H1 (cell line): Measurements from ENCODE around the gene FAM120A. TPM values are rescaled to one million over a fixed set of nuclear protein-coding genes. Genes with fewer than 3 reads are reported as not detected.

Experiments
- CTCF ChIA-PET: fragments of 300-600 bp; sonication (Branson Sonifier 250); formaldehyde crosslinking; loops from one replicate; lab custom pipeline; 2021; ENCODE audit not compliant: partially characterized antibody; lab: Charles Lee
- POLR2A ChIA-PET: fragments of 300-600 bp; sonication (Branson Sonifier 250); formaldehyde crosslinking; loops from one replicate; lab custom pipeline; 2021; ENCODE audit warnings: inconsistent platforms; ENCODE audit not compliant: partially characterized antibody; lab: Charles Lee
- DNase-seq, 2 experiments: peaks; one replicate each; pipeline versions ENCODE4 v3.0.0 to v3.0.0-alpha.2; 2010 to 2022; ENCODE audit warnings: low spot score in 2 of 2, low read depth in 1 of 2, mixed read lengths in 1 of 2
- FAIRE-seq: peaks from 2 replicates; lab custom pipeline; 2011; peaks lifted over from hg19 to GRCh38; lab: Jason Lieb, UNC
- H2AFZ ChIP-seq: 2 replicates; pipeline ENCODE4 v1.8.1; 2012; ENCODE audit warnings: low read length, inconsistent platforms
- H2AK5ac ChIP-seq: 2 replicates; pipeline ENCODE4 v1.6.1; 2013; ENCODE audit warnings: low read depth, low read length
- H2BK120ac ChIP-seq: replicated peaks from 2 replicates; pipeline ENCODE3; 2013; ENCODE audit warnings: low read depth, low read length, inconsistent platforms
- H2BK12ac ChIP-seq: 2 replicates; pipeline ENCODE4 v1.6.1; 2013; ENCODE audit warnings: low read depth, low read length
- H2BK15ac ChIP-seq: 2 replicates; pipeline ENCODE4 v1.6.1; 2013; ENCODE audit warnings: low read length
- H2BK20ac ChIP-seq: 2 replicates; pipeline ENCODE4 v1.6.1; 2013; ENCODE audit warnings: low read length
- H2BK5ac ChIP-seq: 2 replicates; pipeline ENCODE4 v1.6.1; 2013; ENCODE audit warnings: low read depth, low read length
- H3K14ac ChIP-seq: 2 replicates; pipeline ENCODE4 v1.6.1; 2013; ENCODE audit warnings: inconsistent platforms; ENCODE audit not compliant: insufficient read length
- H3K18ac ChIP-seq: 2 replicates; pipeline ENCODE4 v1.6.1; 2013; ENCODE audit warnings: low read length; ENCODE audit errors: extremely low read depth
- H3K23ac ChIP-seq: 2 replicates; pipeline ENCODE4 v1.6.1; 2013; ENCODE audit warnings: inconsistent platforms; ENCODE audit not compliant: insufficient read length
- H3K23me2 ChIP-seq: 2 replicates; pipeline ENCODE4 v1.6.1; 2013; ENCODE audit warnings: low read depth, low read length
- H3K27ac ChIP-seq: 2 replicates; pipeline ENCODE4 v1.6.1; 2011; ENCODE audit warnings: low read depth, low read length, inconsistent platforms
- H3K27me3 ChIP-seq, 4 experiments: replicated peaks in 1 of 4; 1 replicate in 1 of 4; 2 replicates in 3 of 4; pipeline versions ENCODE4 v1.6.1 to v1.8.1; 2011 to 2013; ENCODE audit warnings: low read length in 3 of 4, mild to moderate bottlenecking in 3 of 4, inconsistent platforms in 2 of 4, mixed read lengths in 2 of 4, moderate library complexity in 1 of 4; ENCODE audit not compliant: control insufficient read depth in 3 of 4, insufficient read depth in 3 of 4; ENCODE audit errors: extremely low read depth in 1 of 4
- H3K36me3 ChIP-seq, 4 experiments: 2 replicates each; pipeline versions ENCODE4 v1.6.1 to v1.8.1; 2011 to 2013; ENCODE audit warnings: mild to moderate bottlenecking in 4 of 4, low read length in 3 of 4, moderate library complexity in 2 of 4, control low read depth in 1 of 4, inconsistent platforms in 1 of 4; ENCODE audit not compliant: insufficient read depth in 4 of 4, control insufficient read depth in 2 of 4
- H3K4ac ChIP-seq: replicated peaks from 2 replicates; pipeline ENCODE3; 2013; ENCODE audit warnings: low read length, low read depth, mixed read lengths, inconsistent platforms; ENCODE audit not compliant: insufficient read length
- H3K4me1 ChIP-seq, 4 experiments: replicated peaks in 1 of 4; 1 replicate in 1 of 4; 2 replicates in 3 of 4; pipeline versions ENCODE4 v1.6.1 to v1.8.1; 2011 to 2013; ENCODE audit warnings: low read length in 3 of 4, inconsistent platforms in 2 of 4, mixed read lengths in 1 of 4; ENCODE audit not compliant: insufficient read depth in 4 of 4, control insufficient read depth in 3 of 4
- H3K4me2 ChIP-seq, 2 experiments: 2 replicates each; pipeline versions ENCODE4 v1.6.1 to v1.8.1; 2011 to 2013; ENCODE audit warnings: low read depth in 2 of 2, low read length in 2 of 2, control low read depth in 1 of 2, inconsistent platforms in 1 of 2, mild to moderate bottlenecking in 1 of 2; ENCODE audit not compliant: insufficient read depth in 1 of 2
- H3K4me3 ChIP-seq, 4 experiments: fragments of 200-600, 300-600 bp in 1 of 4; sonication (generic), shearing (Covaris generic), sonication (Bioruptor Twin) in 1 of 4; 2 replicates each; pipeline versions ENCODE4 v1.5.1 to v1.8.1; 2011 to 2016; ENCODE audit warnings: low read length in 4 of 4, low read depth in 3 of 4, control low read depth in 2 of 4, inconsistent platforms in 2 of 4, mild to moderate bottlenecking in 2 of 4, mixed read lengths in 1 of 4, moderate library complexity in 1 of 4; ENCODE audit not compliant: insufficient read depth in 2 of 4; ENCODE audit errors: extremely low read depth in 1 of 4
- H3K56ac ChIP-seq: replicated peaks from 2 replicates; pipeline ENCODE3; 2013; ENCODE audit warnings: low read depth, mild to moderate bottlenecking, mixed read lengths, low read length, inconsistent platforms; ENCODE audit not compliant: insufficient read length
- H3K79me1 ChIP-seq: 2 replicates; pipeline ENCODE4 v1.6.1; 2013; ENCODE audit warnings: low read depth, low read length, control low read depth
- H3K79me2 ChIP-seq, 2 experiments: 2 replicates each; pipeline versions ENCODE4 v1.6.1 to v1.8.1; 2012 to 2013; ENCODE audit warnings: low read length in 2 of 2, mild to moderate bottlenecking in 2 of 2, inconsistent platforms in 1 of 2; ENCODE audit not compliant: insufficient read depth in 2 of 2, control insufficient read depth in 1 of 2
- H3K9ac ChIP-seq, 4 experiments: replicated peaks in 1 of 4; 1 replicate in 1 of 4; 2 replicates in 3 of 4; pipeline versions ENCODE4 v1.6.1 to v1.8.1; 2011 to 2013; ENCODE audit warnings: low read depth in 3 of 4, low read length in 3 of 4, control low read depth in 2 of 4, mild to moderate bottlenecking in 2 of 4, moderate library complexity in 2 of 4, inconsistent platforms in 1 of 4; ENCODE audit errors: extremely low read depth in 1 of 4
- H3K9me3 ChIP-seq, 2 experiments: 2 replicates each; pipeline versions ENCODE4 v1.6.1 to v1.8.1; 2012 to 2013; ENCODE audit warnings: mild to moderate bottlenecking in 2 of 2, moderate library complexity in 2 of 2, control low read depth in 1 of 2, inconsistent platforms in 1 of 2, low read depth in 1 of 2, low read length in 1 of 2, mixed read lengths in 1 of 2; ENCODE audit not compliant: insufficient read depth in 2 of 2
- H4K20me1 ChIP-seq, 2 experiments: replicated peaks in 1 of 2; 2 replicates each; pipeline versions ENCODE3 to v1.8.1; 2011 to 2013; ENCODE audit warnings: inconsistent platforms in 2 of 2, low read length in 2 of 2, mild to moderate bottlenecking in 1 of 2; ENCODE audit not compliant: insufficient read depth in 2 of 2, control insufficient read depth in 1 of 2
- H4K5ac ChIP-seq: 2 replicates; pipeline ENCODE4 v1.6.1; 2013; ENCODE audit warnings: low read length, low read depth, mixed read lengths, inconsistent platforms; ENCODE audit not compliant: insufficient read length
- H4K8ac ChIP-seq: 2 replicates; pipeline ENCODE4 v1.8.0; 2013; ENCODE audit warnings: mild to moderate bottlenecking, moderate library complexity, low read length, inconsistent platforms; ENCODE audit not compliant: insufficient read depth; ENCODE audit errors: extremely low read depth
- H4K91ac ChIP-seq: replicated peaks from 2 replicates; pipeline ENCODE3; 2013; ENCODE audit warnings: low read length, mixed read lengths, inconsistent platforms; ENCODE audit not compliant: insufficient read length
- BACH1 ChIP-seq: IDR thresholded peaks from 2 replicates; pipeline ENCODE4 v1.6.1; 2012; ENCODE audit warnings: low read length, improper control_type of control experiment
- BCL11A ChIP-seq, 2 experiments: IDR thresholded peaks; one replicate each; pipeline ENCODE4 v1.6.1; 2011; ENCODE audit warnings: low read depth in 2 of 2, low read length in 2 of 2, mild to moderate bottlenecking in 2 of 2
- PHF8 ChIP-seq: fragments of 200-600 bp; sonication (generic); conservative IDR thresholded peaks from 2 replicates; pipeline ENCODE4 v1.7.1; 2012; ENCODE audit warnings: low read depth, mild to moderate bottlenecking, inconsistent platforms, low read length, moderate library complexity
- POLR2AphosphoS5 ChIP-seq: IDR thresholded peaks from 2 replicates; pipeline ENCODE4 v1.6.1; 2011; ENCODE audit warnings: low read depth, low read length
- ZNF274 ChIP-seq: IDR thresholded peaks from 2 replicates; pipeline ENCODE4 v1.7.0; 2012; ENCODE audit warnings: low read length, borderline replicate concordance; ENCODE audit errors: extremely low read depth
- WGBS, 2 experiments: shearing (Covaris generic) in 1 of 2; methylation state at CpG; one replicate each; pipeline versions ENCODE4 v1.1.6 to v1.1.7; 2013 to 2015; ENCODE audit warnings: low lambda C conversion rate in 2 of 2, mixed read lengths in 2 of 2, inconsistent platforms in 1 of 2, low coverage in 1 of 2, missing lambda C conversion rate in 1 of 2; ENCODE audit not compliant: insufficient replicate concordance in 2 of 2, insufficient coverage in 1 of 2, insufficient read length in 1 of 2; ENCODE audit errors: extremely low coverage in 1 of 2, missing lambda C conversion rate in 1 of 2; 5-methylcytosine and 5-hydroxymethylcytosine counted together
- polyA plus RNA-seq, 7 experiments: library from polyadenylated mRNA; depleted of rRNA in 3 of 7; stranded (reverse) in 5 of 7; unstranded in 2 of 7; fragments of >200 nt in 5 of 7; fragments of 200-250 nt in 2 of 7; gene quantifications; 1 replicate in 5 of 7; 2 replicates in 1 of 7; 4 replicates in 1 of 7; pipeline versions ENCODE4 v1.2.1 to v1.2.3, GENCODE V29; 2011 to 2013; ENCODE audit warnings: missing spikeins in 2 of 7, mixed read lengths in 2 of 7
- total RNA-seq: library from RNA; stranded (reverse); fragmentation: NEBNext Ultra II Directional; extraction: Animal tissue kit (Norgen Biotek cat#: 25700); gene quantifications from 2 replicates; pipeline ENCODE4 v1.2.1, GENCODE V29; 2021

The FAM120A gene
- total and polyA plus RNA-seq, 2 of the 8 experiments (the other 6 are each of a cell fraction or from before 2014, with no cell fraction given), result 24.9 to 54.7 TPM

DNA sequence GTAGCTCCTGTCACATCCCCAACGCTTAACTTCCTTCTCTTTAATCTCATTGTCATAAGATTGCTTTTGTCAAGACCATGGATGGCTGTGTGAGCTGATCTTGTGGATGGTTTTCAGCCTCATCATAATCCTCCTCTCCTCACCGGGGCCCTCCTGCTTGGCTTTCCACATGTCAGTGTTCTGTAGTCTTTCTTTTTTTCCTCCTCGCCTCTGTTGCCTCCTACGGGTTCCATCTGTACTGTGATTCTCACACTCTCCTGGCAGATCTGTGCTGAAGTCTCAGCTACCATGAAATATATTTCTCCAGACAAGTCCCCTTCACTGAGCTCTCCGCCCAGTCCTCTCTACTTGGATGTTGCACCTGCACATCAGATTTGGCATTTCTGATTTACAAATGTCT, 36.8 kb downstream of the FAM120A start:
- H2BK120ac ChIP-seq, result no peak overlapping the region
- H3K36me3 ChIP-seq, result peaks cover 2 to 12% (median 5%) of the 10 kb centered on the region in 4 experiments; a peak in 7 of 8 replicates
- peaks cover 14% of the 10 kb centered on the region for H3K79me1 ChIP-seq
- peaks cover 0 to 32% of the 10 kb centered on the region in 2 experiments; a peak in 2 of 4 replicates for H3K79me2 ChIP-seq
- no peak overlapping the region for H3K9ac ChIP-seq
- no peak overlapping the region for H3K4ac ChIP-seq
- no peak overlapping the region for H3K23ac ChIP-seq
- no peak overlapping the region for H3K18ac ChIP-seq
- no peak for FAIRE-seq
- H2AFZ ChIP-seq, result no peak overlapping the region
- POLR2A ChIA-PET, result no interaction called here
- H2BK12ac ChIP-seq, result no peak overlapping the region
- no peaks in the 10 kb centered on the region for H3K27me3 ChIP-seq
- no peak overlapping the region for H4K8ac ChIP-seq
- no peaks in the 10 kb centered on the region for H3K9me3 ChIP-seq
- no peak overlapping the region for H2BK5ac ChIP-seq
- H3K4me2 ChIP-seq, result no peak overlapping the region
- DNase-seq, result no peak
- no peak overlapping the region for H4K91ac ChIP-seq
- H2BK20ac ChIP-seq, result no peak overlapping the region
- H3K4me3 ChIP-seq, result no peak overlapping the region
- 91% methylated on average over 5 of the region's 5 CpGs; no CpG with 5 or more reads in 1 of the 2 experiments for WGBS, 2 experiments
- no peak overlapping the region for H3K56ac ChIP-seq
- no peak overlapping the region for H3K14ac ChIP-seq
- TF ChIP-seq ZNF274, result no peak
- TF ChIP-seq POLR2AphosphoS5, result no peak
- no peak for TF ChIP-seq BACH1
- TF ChIP-seq PHF8, result no peak
- TF ChIP-seq BCL11A (IDR thresholded peaks at IDR 0.05; ENCODE audit: low read depth in 2 of 2, low read length in 2 of 2), result no peak
- H3K23me2 ChIP-seq, result no peaks in the 10 kb centered on the region
- H4K5ac ChIP-seq, result no peak overlapping the region
- H2AK5ac ChIP-seq, result no peak overlapping the region
- H3K27ac ChIP-seq, result no peak overlapping the region
- CTCF ChIA-PET, result no interaction called here
- peaks cover 0 to 6% of the 10 kb centered on the region in 2 experiments for H4K20me1 ChIP-seq
- no peak overlapping the region for H2BK15ac ChIP-seq
- H3K4me1 ChIP-seq, result no peaks in the 10 kb centered on the region
